ENCODE data around the gene RCBTB1.
"Not testable (repeated sequence)": the region's sequence is repeated elsewhere in the genome, so short reads cannot be mapped to it uniquely, and the experiment has no call there.

RCBTB1 gene

GRCh38 chr13:49602615-49603014 lies 17.3 kb upstream of the RCBTB1 start:
- not testable (repeated sequence) for DNase-seq

GRCh38 chr13:49602005-49602404 lies 16.6 kb upstream of the RCBTB1 start:
- no peak for DNase-seq

DNA sequence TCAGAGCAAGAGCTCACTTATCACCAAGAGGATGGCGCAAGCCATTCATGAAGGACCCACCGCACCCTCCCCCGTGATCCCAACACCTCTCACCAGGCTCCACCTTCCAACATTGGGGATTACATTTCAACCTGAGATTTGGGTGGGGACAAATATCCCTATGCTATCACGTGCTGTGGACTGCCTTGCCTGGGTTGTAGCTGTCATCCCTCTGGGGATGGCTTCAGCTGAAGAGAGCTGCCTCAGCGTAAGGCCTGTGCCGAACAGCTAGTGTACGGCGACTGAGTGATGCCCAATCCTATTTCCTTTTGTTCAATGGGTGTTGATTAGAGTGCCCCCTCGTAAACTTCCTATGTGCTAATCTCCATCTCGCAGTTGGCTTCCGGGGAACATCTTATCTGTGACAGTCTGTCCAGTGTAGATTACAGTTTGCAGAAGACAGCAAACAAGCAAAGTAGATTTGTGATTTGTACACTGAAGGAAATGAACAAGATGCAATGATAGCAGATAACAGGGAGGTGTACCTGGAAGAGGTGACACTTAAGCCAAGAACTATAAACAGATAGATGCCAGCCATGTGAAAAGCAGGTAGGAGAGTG lies 11.8 kb upstream of the RCBTB1 start:
- no peak for DNase-seq

GRCh38 chr13:49596221-49596620 lies 10.9 kb upstream of the RCBTB1 start:
- no peak for DNase-seq

GRCh38 chr13:49594576-49594975 lies 9.2 kb upstream of the RCBTB1 start:
- no peak for DNase-seq

- not testable (repeated sequence) for DNase-seq
Measured at GRCh38 chr13:49593876-49594275, 8.5 kb upstream of the RCBTB1 start.

DNA sequence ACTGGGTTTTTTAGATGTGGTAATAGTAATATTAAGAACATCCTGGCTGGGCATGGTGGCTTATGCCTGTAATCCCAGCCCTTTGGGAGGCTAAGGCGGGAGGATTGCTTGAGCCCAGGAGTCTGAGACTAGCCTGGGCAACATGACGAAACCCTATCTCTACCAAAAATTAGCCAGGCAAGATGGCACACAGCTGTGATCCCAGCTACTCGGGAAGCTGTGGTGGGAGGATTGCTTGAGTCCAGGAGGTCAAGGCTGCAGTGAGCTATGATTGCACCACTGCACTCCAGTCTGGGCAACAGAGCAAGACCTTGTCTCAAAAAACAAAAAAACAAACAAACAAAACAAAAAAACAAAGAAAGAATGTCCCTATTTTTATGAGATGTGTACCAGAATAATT lies 5.4 kb upstream of the RCBTB1 start:
- DNase-seq: not testable (repeated sequence)

GRCh38 chr13:49587311-49587847 lies 2.0 kb upstream of the RCBTB1 start:
- DNase-seq: no peak

GRCh38 chr13:49586717-49587116 lies 1.4 kb upstream of the RCBTB1 start:
- DNase-seq: no peak

GRCh38 chr13:49584771-49585182 lies 581 bp downstream of the RCBTB1 start:
- peak; percentile 89 for DNase-seq

- DNase-seq: peak; percentile 83
Measured at GRCh38 chr13:49580980-49581680, 4.2 kb downstream of the RCBTB1 start.

DNA sequence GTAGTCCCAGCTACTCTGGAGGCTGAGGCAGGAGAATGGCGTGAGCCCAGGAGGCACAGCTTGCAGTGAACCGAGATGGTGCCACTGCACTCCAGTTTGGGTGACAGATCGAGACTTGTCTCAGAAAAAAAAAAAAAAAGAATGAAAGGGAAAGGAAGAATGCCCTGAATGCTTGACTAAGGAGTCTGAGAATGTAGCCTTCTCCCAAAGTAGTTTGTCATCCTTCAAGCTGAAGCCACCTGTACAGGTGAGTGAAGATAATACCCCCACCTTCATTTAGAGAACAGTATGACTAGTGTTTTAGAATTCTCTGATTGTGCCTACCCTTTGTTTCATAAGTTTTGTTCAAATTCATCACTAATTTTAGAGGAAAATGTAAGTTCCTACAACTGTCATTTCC lies 5.9 kb downstream of the RCBTB1 start:
- DNase-seq: no peak

DNA sequence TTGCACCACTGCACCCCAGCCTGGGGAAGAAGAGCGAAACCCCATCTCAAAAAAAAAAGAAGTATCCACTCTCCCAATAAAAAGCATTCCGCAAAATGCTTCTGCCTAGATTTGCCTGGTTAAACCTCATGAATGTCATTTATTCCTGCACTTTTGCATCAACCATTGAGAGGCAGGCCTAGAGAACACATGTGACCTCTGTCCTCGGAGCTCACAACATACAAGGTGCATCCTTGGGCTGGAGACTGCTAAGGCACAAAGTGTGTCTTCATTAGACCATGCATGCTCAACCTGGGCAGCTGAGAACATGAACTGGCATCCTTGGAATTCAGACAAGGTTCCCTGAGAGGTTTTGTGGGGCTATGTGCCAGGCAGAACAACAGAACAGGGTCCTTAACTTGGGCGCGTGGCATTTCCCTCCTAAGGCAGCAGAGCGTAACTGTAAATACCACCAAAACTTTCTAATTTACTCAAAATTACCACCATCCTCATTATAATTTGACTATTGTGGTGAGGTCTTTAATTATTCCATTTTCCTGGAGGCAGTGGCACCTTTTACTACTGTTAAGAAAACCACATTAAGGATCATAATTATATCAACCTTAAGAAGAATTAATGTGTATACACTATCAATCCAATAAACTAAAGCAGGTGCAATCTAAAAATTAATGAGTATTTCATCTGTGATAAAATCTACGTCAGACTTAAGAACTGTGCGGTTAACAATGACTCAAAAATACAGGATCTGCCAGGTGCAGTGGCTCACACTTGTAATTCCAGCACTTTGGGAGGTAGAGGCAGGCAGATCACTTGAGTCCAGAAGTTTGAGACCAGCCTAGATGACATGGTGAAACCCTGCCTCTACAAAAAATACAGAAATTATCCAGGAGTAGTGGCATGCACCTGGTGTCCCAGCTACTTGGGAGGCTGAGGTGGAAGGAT lies 13.8 kb downstream of the RCBTB1 start:
- DNase-seq: no peak

DNA sequence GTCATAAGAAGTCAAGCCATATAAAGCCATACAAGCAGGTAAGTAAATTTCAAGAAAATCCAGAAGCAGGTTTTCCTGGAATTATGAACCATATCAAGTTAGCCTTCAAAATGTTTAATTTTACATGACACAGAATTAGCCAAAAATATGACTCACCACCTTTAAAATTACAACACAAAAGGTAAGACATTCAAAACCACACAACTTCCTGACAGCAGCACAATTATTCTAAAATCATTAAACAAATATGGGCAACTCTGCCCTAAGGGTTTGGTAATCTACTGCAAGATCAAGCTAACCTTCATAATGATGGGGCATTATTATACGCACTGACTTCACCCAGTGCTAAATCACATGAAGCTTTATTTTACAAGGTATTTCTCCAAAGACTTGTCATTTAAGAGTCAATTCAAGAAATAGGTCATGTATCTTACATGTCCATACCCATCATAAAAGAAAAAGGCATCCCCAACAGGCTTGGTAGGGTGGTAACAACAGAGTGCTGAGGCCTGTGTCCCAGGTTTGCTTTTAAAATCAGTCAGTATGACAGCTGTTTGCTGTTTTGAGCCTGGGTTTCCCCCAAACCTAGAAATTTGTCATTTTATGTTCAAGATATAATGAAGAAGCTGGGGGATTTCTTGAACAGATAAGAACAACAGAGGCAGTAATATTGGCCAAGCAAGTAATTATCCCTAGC lies 15.2 kb downstream of the RCBTB1 start:
- DNase-seq: no peak

GRCh38 chr13:49567491-49567890 lies 17.9 kb downstream of the RCBTB1 start:
- no peak for DNase-seq

- DNase-seq: no peak
Measured at GRCh38 chr13:49566461-49566860, 18.9 kb downstream of the RCBTB1 start.

- not testable (repeated sequence) for DNase-seq
Measured at GRCh38 chr13:49565461-49565860, 19.9 kb downstream of the RCBTB1 start.

GRCh38 chr13:49563516-49563915 lies 21.8 kb downstream of the RCBTB1 start:
- no peak for DNase-seq

- no peak for DNase-seq
Measured at GRCh38 chr13:49561062-49561410, 24.3 kb downstream of the RCBTB1 start.

DNA sequence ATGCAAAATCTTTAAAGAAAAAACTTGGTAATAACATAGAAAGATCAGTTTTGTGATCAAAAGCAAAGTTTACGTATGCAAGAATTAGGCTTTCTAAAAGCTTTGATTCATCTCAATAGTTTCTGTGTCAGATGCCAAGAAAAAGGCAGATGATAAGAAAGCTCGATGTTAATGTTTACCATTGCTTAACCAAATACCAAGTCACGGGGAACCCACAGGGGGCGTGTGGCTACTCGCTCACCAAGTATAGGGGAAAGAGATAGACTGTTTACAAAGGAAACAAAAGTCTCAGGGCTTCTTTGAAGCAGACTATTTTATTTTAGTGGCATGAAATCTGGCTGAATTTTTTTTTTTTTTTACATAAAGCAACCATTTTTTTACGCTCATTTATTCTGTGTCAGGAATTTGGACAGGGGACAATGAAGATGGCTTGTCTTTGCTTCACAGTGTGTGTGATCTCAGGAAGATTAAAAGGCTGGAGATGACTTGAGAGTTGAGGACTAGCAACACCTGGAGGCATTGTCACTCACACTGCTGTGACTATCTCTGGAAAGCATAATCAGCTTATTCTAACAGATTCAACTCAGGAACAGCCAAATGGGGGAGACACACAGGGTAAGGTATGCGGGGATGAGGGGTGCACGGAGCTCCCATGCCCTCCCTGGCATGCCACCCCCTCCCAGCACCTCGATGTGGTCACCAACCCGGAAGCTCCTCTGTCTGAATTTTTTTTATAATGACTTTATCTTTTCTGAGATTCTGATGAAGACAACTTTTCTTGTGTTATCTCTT lies 24.9 kb downstream of the RCBTB1 start:
- DNase-seq: no peak

DNA sequence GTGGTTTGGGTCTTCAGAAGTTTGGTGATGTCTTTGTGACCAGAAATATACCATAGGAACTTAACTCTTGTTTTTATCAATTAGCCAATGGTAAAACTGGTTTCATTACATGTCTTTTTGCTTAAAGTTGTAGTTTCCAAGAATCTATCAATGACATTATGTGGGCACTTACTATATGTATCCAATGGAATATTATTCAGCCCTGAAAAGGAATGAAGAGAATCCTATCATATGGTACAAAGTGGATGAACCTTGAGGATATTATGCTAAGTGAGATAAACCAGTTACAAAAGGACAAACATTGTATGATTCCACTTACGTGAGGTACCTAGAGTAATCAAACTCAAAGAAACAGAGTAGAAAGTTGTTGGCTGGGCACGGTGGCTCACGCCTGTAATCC lies 26.4 kb downstream of the RCBTB1 start:
- DNase-seq: no peak

DNA sequence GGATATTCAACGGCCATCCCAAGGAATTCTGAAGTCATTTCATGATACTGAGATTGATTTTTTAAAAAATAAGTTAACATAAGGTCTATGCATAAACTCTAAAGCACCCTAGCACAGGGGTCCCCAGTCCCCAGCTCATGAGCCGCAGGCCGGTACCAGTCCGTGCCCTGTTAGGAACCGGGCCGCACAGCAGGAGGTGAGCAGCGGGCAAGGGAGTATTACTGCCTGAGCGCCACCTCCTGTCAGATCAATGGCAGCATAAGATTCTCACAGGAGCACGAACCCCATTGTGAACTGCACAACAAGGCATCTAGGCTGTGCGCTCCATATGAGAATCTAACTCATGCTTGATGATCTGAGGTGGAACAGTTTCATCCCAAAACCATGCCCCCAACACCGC lies 31.0 kb downstream of the RCBTB1 start:
- no peak for DNase-seq

Data from NCI-H526 treated with DMSO at 0.1 percent for 48 hours (cell line).